ENCODE measurements around the gene SERGEF.

SERGEF gene

DNA sequence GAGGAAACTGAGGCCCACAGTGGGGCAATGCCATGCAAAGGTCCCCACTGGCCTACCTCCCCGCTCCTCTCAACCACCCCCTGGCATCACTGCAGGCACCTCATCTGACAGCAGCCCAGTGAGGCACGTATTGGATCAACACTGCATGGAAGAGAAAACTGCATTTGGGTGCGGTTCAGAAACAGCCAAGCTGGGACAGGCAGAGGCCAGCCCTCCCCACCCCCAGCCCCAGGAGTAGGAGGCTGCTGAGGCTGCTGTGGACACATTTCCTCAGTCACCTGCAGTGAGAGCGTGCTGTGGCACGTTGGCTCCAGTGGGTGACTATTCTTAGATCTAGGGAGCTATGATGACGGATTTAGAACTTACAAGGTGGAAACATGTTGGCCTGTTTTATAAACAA lies 214.6 kb downstream of the SERGEF start:
- Histone ChIP-seq H3K4me3 (no peak overlapping the region), H3K27me3 (ENCODE audit: low read depth) (no peaks in the 10 kb centered on the region), H3K9me3 (no peaks in the 10 kb centered on the region), H3K36me3 (replicated peaks) (no peaks in the 10 kb centered on the region), H3K4me1 (no peaks in the 10 kb centered on the region)
- no peak for DNase-seq (ENCODE audit: low spot score in 2 of 2)
- in situ Hi-C loops (cut with MboI; ENCODE audit: low sequenced_read_pairs): no loop called here

GRCh38 chr11:17796154-17796553 lies 216.7 kb downstream of the SERGEF start:
- in situ Hi-C loops (cut with MboI; ENCODE audit: low sequenced_read_pairs): no loop called here
- no peaks in the 10 kb centered on the region for H3K36me3 ChIP-seq (replicated peaks)
- no peaks in the 10 kb centered on the region for H3K9me3 ChIP-seq
- H3K4me1 ChIP-seq: no peaks in the 10 kb centered on the region
- DNase-seq (ENCODE audit: low spot score in 2 of 2): no peak
- no peaks in the 10 kb centered on the region for H3K27me3 ChIP-seq (ENCODE audit: low read depth)
- no peak overlapping the region for H3K4me3 ChIP-seq

DNA sequence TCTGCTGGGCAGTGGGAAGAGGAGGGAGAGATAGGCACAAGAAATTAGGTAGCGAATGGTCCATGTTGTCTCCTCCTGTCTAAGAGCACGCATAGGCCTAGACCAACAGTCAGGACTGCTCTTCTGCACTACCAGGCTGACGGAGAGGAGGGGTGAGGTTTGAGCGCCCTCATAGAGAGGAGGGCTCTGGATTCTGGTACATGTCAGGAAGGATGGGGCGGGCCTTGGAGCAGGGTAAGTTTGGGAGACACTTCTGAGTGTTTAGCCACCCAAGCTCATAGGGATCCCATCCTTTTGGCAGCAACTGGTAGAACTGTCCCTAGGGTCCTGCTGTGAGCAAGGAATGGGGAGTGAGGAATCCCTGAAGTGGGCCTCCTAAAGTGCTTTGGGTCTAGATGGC lies 217.9 kb downstream of the SERGEF start:
- H3K4me1 ChIP-seq: 0 out of 2 replicates have a peak, but pooled peaks cover 3% of the 10 kb centered on the region
- H3K9me3 ChIP-seq: no peaks in the 10 kb centered on the region
- no peak for DNase-seq (ENCODE audit: low spot score in 2 of 2)
- H3K36me3 ChIP-seq (replicated peaks): no peaks in the 10 kb centered on the region
- no peaks in the 10 kb centered on the region for H3K27me3 ChIP-seq (ENCODE audit: low read depth)
- in situ Hi-C loops (cut with MboI; ENCODE audit: low sequenced_read_pairs): no loop called here
- H3K4me3 ChIP-seq: no peak overlapping the region

DNA sequence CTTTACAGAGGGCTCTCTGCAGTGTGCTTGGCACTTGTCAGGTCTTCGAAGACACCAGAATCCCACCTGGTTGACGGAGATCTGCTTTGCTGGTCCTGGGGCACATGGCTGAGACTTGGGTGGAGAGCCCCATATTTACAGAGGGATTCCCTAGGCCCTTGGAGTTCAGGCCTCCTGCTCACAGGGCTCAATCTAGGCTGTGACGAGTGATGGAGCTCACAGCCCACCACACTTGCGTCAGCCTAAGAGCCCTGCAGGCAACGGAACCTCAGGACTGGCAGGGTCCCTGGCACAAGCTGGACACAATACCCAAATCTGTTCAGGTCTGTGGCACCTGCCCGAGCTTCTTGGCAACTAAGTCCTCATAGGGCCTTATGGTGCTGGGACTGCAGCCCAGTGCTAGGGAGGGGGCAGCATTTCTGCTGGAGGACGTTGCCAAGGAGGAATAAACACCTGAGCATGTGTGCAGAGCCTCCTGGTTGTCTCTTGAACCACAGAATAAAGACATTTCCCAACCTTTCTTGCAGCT lies 219.1 kb downstream of the SERGEF start:
- in situ Hi-C loops (cut with MboI; ENCODE audit: low sequenced_read_pairs): no loop called here
- H3K9me3 ChIP-seq: no peaks in the 10 kb centered on the region
- no peaks in the 10 kb centered on the region for H3K36me3 ChIP-seq (replicated peaks)
- H3K4me1 ChIP-seq: 0 out of 2 replicates have a peak, but pooled peaks cover 3% of the 10 kb centered on the region
- no peak overlapping the region for H3K4me3 ChIP-seq
- no peaks in the 10 kb centered on the region for H3K27me3 ChIP-seq (ENCODE audit: low read depth)
- DNase-seq (ENCODE audit: low spot score in 2 of 2): no peak

GRCh38 chr11:17792161-17792560 lies 220.7 kb downstream of the SERGEF start:
- no peaks in the 10 kb centered on the region for H3K27me3 ChIP-seq (ENCODE audit: low read depth)
- no peaks in the 10 kb centered on the region for H3K36me3 ChIP-seq (replicated peaks)
- in situ Hi-C loops (cut with MboI; ENCODE audit: low sequenced_read_pairs): no loop called here
- 0 out of 2 replicates have a peak, but pooled peaks cover 3% of the 10 kb centered on the region for H3K4me1 ChIP-seq
- no peak for DNase-seq (ENCODE audit: low spot score in 2 of 2)
- no peak overlapping the region for H3K4me3 ChIP-seq
- H3K9me3 ChIP-seq: no peaks in the 10 kb centered on the region

GRCh38 chr11:17791144-17791543 lies 221.7 kb downstream of the SERGEF start:
- Histone ChIP-seq H3K4me3 (no peak overlapping the region), H3K4me1 (0 out of 2 replicates have a peak, but pooled peaks cover 3% of the 10 kb centered on the region), H3K36me3 (replicated peaks) (no peaks in the 10 kb centered on the region), H3K9me3 (no peaks in the 10 kb centered on the region), H3K27me3 (ENCODE audit: low read depth) (no peaks in the 10 kb centered on the region)
- no peak for DNase-seq (ENCODE audit: low spot score in 2 of 2)
- in situ Hi-C loops (cut with MboI; ENCODE audit: low sequenced_read_pairs): no loop called here

DNA sequence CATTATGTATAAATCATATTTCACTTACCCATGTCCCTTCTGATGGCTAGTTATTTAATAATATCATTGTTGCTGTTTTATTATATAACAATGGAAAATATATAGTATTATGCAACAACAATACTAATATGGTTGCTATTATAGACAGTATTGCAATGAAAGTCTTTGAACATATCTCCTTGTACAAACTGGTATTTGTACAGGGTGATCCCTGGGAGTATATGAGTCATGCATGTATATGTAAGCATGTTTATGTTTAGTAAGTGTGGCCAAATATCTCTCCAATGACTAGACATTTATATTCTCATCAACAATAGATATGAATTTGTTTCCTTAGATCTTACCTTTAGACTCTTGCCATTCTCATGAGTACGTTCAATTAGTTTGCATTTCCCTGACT lies 222.4 kb downstream of the SERGEF start:
- Histone ChIP-seq H3K36me3 (replicated peaks) (no peaks in the 10 kb centered on the region), H3K9me3 (no peaks in the 10 kb centered on the region), H3K4me1 (0 out of 2 replicates have a peak, but pooled peaks cover 3% of the 10 kb centered on the region), H3K27me3 (ENCODE audit: low read depth) (no peaks in the 10 kb centered on the region), H3K4me3 (no peak overlapping the region)
- no peak for DNase-seq (ENCODE audit: low spot score in 2 of 2)
- in situ Hi-C loops (cut with MboI; ENCODE audit: low sequenced_read_pairs): no loop called here

GRCh38 chr11:17788084-17788483 lies 224.8 kb downstream of the SERGEF start:
- no peaks in the 10 kb centered on the region for H3K27me3 ChIP-seq (ENCODE audit: low read depth)
- no peak overlapping the region for H3K4me3 ChIP-seq
- no peaks in the 10 kb centered on the region for H3K9me3 ChIP-seq
- in situ Hi-C loops (cut with MboI; ENCODE audit: low sequenced_read_pairs): no loop called here
- no peak for DNase-seq (ENCODE audit: low spot score in 2 of 2)
- no peaks in the 10 kb centered on the region for H3K36me3 ChIP-seq (replicated peaks)
- 0 out of 2 replicates have a peak, but pooled peaks cover 3% of the 10 kb centered on the region for H3K4me1 ChIP-seq

- Histone ChIP-seq H3K4me1 (0 out of 2 replicates have a peak, but pooled peaks cover 3% of the 10 kb centered on the region), H3K9me3 (no peaks in the 10 kb centered on the region), H3K27me3 (ENCODE audit: low read depth) (no peaks in the 10 kb centered on the region), H3K4me3 (no peak overlapping the region), H3K36me3 (replicated peaks) (no peaks in the 10 kb centered on the region)
- DNase-seq (ENCODE audit: low spot score in 2 of 2): no peak
- in situ Hi-C loops (cut with MboI; ENCODE audit: low sequenced_read_pairs): no loop called here
Observed at GRCh38 chr11:17786824-17787525, 225.9 kb downstream of the SERGEF start.

DNA sequence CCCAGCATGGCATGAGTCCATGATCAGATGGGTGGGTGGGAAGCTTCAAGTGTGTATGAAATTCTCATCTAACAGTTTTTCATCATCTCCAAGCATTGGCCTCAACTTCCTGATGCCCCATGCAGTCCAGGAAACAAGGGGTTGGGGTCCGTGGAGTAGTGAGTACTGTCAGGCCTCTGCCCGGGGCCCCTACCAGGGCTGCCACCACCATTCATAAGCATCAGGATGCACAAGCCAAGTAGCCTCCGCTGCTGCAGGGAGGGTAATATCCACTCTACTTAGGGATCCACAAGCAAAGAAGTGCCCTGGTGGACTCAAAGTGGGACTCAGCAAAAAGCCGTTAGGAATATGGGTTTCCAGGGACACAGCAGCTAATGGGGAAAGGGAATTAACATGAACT lies 229.0 kb downstream of the SERGEF start:
- no peaks in the 10 kb centered on the region for H3K4me1 ChIP-seq
- H3K4me3 ChIP-seq: no peak overlapping the region
- in situ Hi-C loops (cut with MboI; ENCODE audit: low sequenced_read_pairs): no loop called here
- H3K36me3 ChIP-seq (replicated peaks): no peaks in the 10 kb centered on the region
- H3K27me3 ChIP-seq (ENCODE audit: low read depth): no peaks in the 10 kb centered on the region
- DNase-seq (ENCODE audit: low spot score in 2 of 2): no peak
- no peaks in the 10 kb centered on the region for H3K9me3 ChIP-seq

DNA sequence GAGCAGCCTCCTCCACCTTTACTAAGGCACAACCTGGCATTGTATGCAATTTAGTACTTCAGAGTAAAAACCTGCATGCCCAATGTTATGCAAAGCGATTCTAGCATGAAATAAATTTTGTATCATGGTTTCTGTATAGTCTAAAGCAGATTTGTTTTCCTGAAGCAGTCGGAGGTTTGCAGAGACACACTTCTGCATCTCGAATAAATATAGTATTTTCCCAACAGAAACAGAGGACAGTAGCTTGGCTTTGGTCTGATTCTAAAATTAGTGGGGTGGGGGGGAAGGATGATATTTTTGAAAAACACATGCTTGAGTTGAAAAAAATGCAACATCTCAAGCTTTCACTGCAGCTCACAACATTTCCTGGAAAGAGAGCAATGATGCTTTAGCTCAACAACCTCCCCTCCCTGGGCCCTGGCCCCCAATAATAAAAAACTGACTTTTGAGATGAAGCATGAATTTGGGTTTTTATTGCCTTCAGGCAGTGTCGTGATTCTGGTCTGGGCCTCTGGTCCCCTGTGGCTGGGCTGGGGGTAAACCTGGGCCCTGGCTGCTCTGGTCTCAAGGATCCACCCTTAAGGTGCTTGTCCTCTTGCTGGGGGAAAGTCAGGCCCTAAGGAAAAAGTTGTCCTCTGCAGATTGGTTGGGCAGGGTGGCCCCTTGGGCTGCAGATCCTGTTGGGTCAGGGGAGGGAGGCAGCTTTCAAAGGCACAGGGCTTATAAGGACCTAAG lies 230.1 kb downstream of the SERGEF start:
- H3K36me3 ChIP-seq (replicated peaks): no peaks in the 10 kb centered on the region
- DNase-seq (ENCODE audit: low spot score in 2 of 2): no peak
- in situ Hi-C loops (cut with MboI; ENCODE audit: low sequenced_read_pairs): no loop called here
- H3K27me3 ChIP-seq (ENCODE audit: low read depth): no peaks in the 10 kb centered on the region
- no peak overlapping the region for H3K4me3 ChIP-seq
- H3K9me3 ChIP-seq: no peaks in the 10 kb centered on the region
- H3K4me1 ChIP-seq: no peaks in the 10 kb centered on the region

DNA sequence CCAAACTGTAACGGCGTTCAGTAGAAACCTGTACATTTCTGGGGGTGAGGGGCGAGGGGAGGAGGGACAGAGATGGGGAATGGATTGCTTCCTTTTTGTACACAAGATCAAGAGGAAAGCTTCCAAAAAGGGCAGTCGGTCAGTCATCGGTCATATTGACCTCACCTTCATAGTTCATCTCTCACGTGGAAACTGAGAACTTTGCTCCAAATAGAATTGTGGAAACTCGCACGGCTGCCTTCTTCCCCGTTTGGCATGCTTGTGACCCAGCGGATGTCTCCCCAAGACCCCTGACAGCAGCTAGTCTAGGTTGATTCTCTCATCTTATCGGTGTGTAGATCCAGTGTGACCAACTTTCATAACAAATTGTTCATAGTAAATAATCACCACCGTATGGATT lies 230.7 kb downstream of the SERGEF start:
- no peaks in the 10 kb centered on the region for H3K4me1 ChIP-seq
- in situ Hi-C loops (cut with MboI; ENCODE audit: low sequenced_read_pairs): no loop called here
- no peak overlapping the region for H3K4me3 ChIP-seq
- no peaks in the 10 kb centered on the region for H3K27me3 ChIP-seq (ENCODE audit: low read depth)
- H3K9me3 ChIP-seq: no peaks in the 10 kb centered on the region
- no peak for DNase-seq (ENCODE audit: low spot score in 2 of 2)
- H3K36me3 ChIP-seq (replicated peaks): no peaks in the 10 kb centered on the region

GRCh38 chr11:17781626-17782025 lies 231.2 kb downstream of the SERGEF start:
- in situ Hi-C loops (cut with MboI; ENCODE audit: low sequenced_read_pairs): no loop called here
- H3K27me3 ChIP-seq (ENCODE audit: low read depth): no peaks in the 10 kb centered on the region
- H3K4me3 ChIP-seq: no peak overlapping the region
- DNase-seq (ENCODE audit: low spot score in 2 of 2): no peak
- H3K36me3 ChIP-seq (replicated peaks): no peaks in the 10 kb centered on the region
- H3K4me1 ChIP-seq: no peaks in the 10 kb centered on the region
- no peaks in the 10 kb centered on the region for H3K9me3 ChIP-seq

DNA sequence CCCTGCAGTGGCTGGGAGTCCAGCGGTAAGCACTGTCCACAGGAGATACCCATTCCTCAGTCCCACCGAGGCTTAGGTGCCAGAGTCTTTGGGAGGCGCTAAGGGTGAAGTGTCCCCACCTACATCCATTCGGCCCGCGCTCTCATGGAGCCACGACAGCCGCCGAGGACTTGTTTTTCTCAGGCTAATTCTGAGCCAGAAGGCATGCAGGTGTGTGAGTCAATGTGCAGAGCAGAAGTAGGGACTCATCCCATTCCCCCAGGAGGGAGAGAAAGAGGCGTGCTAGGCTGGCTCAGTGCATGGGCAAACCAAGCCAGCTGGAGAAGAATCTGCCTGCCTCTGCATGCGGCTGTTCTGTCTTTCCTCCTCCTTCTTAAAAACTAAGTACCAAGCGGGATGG lies 231.6 kb downstream of the SERGEF start:
- no peak overlapping the region for H3K4me3 ChIP-seq
- in situ Hi-C loops (cut with MboI; ENCODE audit: low sequenced_read_pairs): no loop called here
- no peaks in the 10 kb centered on the region for H3K36me3 ChIP-seq (replicated peaks)
- H3K4me1 ChIP-seq: no peaks in the 10 kb centered on the region
- no peaks in the 10 kb centered on the region for H3K9me3 ChIP-seq
- DNase-seq (ENCODE audit: low spot score in 2 of 2): no peak
- no peaks in the 10 kb centered on the region for H3K27me3 ChIP-seq (ENCODE audit: low read depth)

Data from HAP-1 (cell line).